ENCODE results near the gene CXCL8. TPM values are rescaled to one million over a fixed set of nuclear protein-coding genes. Genes with fewer than 3 reads are reported as not detected.

The CXCL8 gene
- polyA plus RNA-seq, 3 donors: 0.35 to 1.4 (median 0.93) TPM

- DNase-seq (ENCODE audit: low read depth in 3 of 3, low spot score in 2 of 3): no peak
Measured at GRCh38 chr4:73718375-73719373, 21.7 kb upstream of the CXCL8 start.

GRCh38 chr4:73721435-73721834, 18.9 kb upstream of the CXCL8 start:
- no peak for DNase-seq (ENCODE audit: low read depth in 3 of 3, low spot score in 2 of 3)

- DNase-seq (ENCODE audit: low read depth in 3 of 3, low spot score in 2 of 3): no peak
Measured at GRCh38 chr4:73721909-73722308, 18.5 kb upstream of the CXCL8 start.

- no peak for DNase-seq (ENCODE audit: low read depth in 3 of 3, low spot score in 2 of 3)
Measured at GRCh38 chr4:73723023-73723422, 17.3 kb upstream of the CXCL8 start.

- DNase-seq (ENCODE audit: low read depth in 3 of 3, low spot score in 2 of 3): no peak
Measured at GRCh38 chr4:73723928-73724327, 16.4 kb upstream of the CXCL8 start.

GRCh38 chr4:73725510-73725909, 14.9 kb upstream of the CXCL8 start:
- DNase-seq (ENCODE audit: low read depth in 3 of 3, low spot score in 2 of 3): no peak

- DNase-seq (ENCODE audit: low read depth in 3 of 3, low spot score in 2 of 3): no peak
Measured at GRCh38 chr4:73725985-73726384, 14.4 kb upstream of the CXCL8 start.

GRCh38 chr4:73727685-73728084, 12.7 kb upstream of the CXCL8 start:
- no peak for DNase-seq (ENCODE audit: low read depth in 3 of 3, low spot score in 2 of 3)

- DNase-seq (ENCODE audit: low read depth in 3 of 3, low spot score in 2 of 3): no peak
Measured at GRCh38 chr4:73728091-73728741, 12.2 kb upstream of the CXCL8 start.

- DNase-seq (ENCODE audit: low read depth in 3 of 3, low spot score in 2 of 3): peak in 1 of 3 donors; percentile 21
Measured at GRCh38 chr4:73729534-73730165, 10.7 kb upstream of the CXCL8 start.

GRCh38 chr4:73730292-73730691, 10.1 kb upstream of the CXCL8 start:
- DNase-seq (ENCODE audit: low read depth in 3 of 3, low spot score in 2 of 3): no peak

- DNase-seq (ENCODE audit: low read depth in 3 of 3, low spot score in 2 of 3): no peak
Measured at GRCh38 chr4:73730867-73731266, 9.5 kb upstream of the CXCL8 start.

GRCh38 chr4:73731968-73732610, 8.3 kb upstream of the CXCL8 start:
- no peak for DNase-seq (ENCODE audit: low read depth in 3 of 3, low spot score in 2 of 3)

GRCh38 chr4:73732759-73733431, 7.5 kb upstream of the CXCL8 start:
- no peak for DNase-seq (ENCODE audit: low read depth in 3 of 3, low spot score in 2 of 3)

- DNase-seq (ENCODE audit: low read depth in 3 of 3, low spot score in 2 of 3): no peak
Measured at GRCh38 chr4:73734530-73735001, 5.8 kb upstream of the CXCL8 start.

GRCh38 chr4:73735231-73735630, 5.1 kb upstream of the CXCL8 start:
- no peak for DNase-seq (ENCODE audit: low read depth in 3 of 3, low spot score in 2 of 3)

- DNase-seq (ENCODE audit: low read depth in 3 of 3, low spot score in 2 of 3): no peak
Measured at GRCh38 chr4:73741031-73741749, 821 bp downstream of the CXCL8 start.

- no peak for DNase-seq (ENCODE audit: low read depth in 3 of 3, low spot score in 2 of 3)
Measured at GRCh38 chr4:73741750-73742489, 1.6 kb downstream of the CXCL8 start.

Measured in right renal cortex interstitium (tissue), 3 donors.